ENCODE results near the gene HLA-F.

The HLA-F gene

DNA sequence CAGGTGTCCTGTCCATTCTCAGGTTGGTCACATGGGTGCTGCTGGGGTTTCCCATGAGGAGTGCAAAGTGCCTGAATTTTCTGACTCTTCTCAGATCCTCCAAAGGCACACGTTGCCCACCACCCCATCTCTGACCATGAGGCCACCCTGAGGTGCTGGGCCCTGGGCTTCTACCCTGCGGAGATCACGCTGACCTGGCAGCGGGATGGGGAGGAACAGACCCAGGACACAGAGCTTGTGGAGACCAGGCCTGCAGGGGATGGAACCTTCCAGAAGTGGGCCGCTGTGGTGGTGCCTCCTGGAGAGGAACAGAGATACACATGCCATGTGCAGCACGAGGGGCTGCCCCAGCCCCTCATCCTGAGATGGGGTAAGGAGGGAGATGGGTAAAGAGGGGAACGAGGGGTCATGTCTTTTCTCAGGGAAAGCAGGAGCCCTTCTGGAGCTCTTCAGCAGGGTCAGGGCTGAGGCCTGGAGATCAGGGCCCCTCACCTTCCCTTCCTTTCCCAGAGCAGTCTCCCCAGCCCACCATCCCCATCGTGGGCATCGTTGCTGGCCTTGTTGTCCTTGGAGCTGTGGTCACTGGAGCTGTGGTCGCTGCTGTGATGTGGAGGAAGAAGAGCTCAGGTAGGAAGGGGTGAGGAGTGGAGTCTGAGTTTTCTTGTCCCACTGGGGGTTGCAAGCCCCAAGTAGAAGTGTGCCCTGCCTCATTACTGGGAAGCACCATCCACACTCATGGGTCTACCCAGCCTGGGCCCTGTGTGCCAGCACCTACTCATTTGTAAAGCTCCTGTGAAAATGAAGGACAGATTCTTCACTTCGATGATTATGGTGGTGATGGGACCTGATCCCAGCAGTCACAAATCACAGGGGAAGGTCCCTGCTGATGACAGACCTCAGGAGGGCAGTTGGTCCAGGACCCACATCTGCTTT, 2.0 kb downstream of the HLA-F start:
- DNase-seq = no peak

DNA sequence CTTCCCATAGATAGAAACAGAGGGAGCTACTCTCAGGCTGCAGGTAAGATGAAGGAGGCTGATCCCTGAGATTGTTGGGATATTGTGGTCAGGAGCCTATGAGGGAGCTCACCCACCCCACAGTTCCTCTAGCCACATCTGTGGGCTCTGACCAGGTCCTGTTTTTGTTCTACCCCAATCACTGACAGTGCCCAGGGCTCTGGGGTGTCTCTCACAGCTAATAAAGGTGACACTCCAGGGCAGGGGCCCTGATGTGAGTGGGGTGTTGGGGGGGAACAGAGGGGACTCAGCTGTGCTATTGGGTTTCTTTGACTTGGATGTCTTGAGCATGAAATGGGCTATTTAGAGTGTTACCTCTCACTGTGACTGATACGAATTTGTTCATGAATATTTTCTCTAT, 2.8 kb downstream of the HLA-F start:
- no peak for DNase-seq

GRCh38 chr6:29726571-29727194, 3.4 kb downstream of the HLA-F start:
- no peak for DNase-seq

GRCh38 chr6:29727637-29728036, 4.4 kb downstream of the HLA-F start:
- DNase-seq = no peak

DNA sequence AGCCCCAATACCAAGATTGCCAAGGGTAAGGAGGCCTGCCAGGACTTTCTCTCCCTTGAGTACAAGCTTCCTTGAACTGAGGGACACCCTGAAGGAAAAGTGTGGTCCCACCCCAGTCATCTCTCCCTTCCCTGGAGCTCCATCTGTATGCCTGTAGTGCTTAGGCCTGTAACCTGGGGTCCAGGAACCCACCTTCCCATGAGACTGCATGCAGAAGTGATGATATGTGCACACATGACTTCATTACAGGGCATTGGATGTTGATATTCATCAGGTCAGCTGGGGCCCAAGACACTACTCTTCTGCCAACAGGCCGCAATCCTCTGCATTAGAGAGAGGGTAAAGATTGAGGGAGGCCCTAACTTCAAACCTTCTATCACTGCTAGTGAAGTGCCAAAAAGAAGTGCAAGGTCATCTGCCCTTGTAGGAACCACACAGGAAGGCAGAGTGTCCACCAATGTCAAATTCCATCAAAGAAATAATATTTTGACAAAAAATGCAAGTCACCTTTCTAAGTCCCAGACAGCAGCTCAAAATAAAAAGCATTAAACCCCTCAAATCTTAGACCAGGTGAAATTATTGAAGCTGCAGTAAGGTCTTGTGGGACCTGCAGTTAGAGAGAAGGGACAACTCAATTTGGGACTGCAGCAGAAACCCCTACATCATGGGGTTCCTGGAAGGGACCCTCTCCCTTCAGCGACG, 5.1 kb downstream of the HLA-F start:
- DNase-seq = no peak

DNA sequence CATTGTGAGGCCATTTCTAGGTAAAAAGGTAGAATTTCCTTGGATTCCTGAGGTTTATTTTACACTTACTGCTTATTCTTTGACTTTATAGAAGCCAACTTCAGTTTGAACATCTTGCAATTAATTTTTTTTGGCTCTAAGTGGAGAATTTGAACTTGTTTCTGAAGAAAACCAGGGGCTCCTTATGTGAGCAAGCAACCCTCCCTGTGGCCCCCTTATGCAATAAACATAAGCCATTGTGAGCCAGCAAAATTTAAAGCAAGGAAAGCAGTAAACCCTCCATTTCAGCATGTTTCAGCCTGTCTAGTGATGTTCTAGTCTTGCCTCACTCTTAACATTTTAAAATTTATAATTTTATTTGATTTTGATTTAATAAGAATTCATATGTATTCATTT, 5.6 kb downstream of the HLA-F start:
- no peak for DNase-seq

GRCh38 chr6:29729774-29730328, 6.6 kb downstream of the HLA-F start:
- DNase-seq = no peak

- no peak for DNase-seq
Observed at GRCh38 chr6:29730575-29731126, 7.4 kb downstream of the HLA-F start.

- no peak for DNase-seq
Observed at GRCh38 chr6:29731281-29731680, 8.0 kb downstream of the HLA-F start.

GRCh38 chr6:29733057-29733456, 9.8 kb downstream of the HLA-F start:
- no peak for DNase-seq

DNA sequence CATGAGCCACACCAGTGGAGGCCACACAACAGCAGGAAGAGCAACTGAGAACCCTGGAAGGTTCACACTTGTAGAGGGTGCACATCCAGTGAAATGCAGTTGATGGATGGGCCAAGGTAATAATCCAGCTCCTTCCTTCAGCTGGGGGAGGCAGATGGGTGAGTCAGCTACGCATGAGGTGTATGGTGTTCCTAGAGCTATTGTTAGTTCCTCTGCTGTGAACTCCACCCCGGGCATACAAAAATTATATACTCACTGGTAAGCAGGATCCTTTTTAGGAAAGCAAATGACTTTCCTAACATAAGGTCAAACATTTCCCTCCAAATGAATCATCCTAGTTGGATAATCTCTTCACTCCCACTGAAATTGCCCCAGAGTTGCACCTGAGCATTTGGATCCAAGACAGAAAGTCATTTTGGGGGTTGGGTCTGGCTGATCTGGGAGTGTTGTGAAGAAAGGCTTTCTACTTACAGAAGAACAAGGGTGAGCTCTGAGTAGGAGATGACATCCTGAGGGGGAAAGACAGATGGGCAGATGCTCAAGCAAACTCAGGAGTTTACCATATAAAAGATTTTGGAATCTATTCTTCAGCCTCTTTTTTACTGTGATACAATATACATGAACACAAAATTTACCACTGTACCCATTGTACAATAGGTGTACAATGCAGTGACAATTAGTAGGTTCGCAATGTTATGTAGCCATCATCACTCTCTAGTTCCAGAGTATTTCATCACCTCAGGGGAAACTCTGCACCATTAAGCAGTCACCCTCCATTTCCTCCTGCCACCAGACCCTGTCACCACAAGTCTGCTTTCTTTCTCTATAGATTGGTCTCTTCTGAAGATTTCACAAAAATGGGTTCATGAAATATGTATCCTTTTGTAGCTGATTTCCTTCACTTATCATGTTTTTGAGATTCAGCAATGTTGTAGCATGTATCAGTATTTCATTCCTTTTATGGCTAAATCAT, 11.1 kb downstream of the HLA-F start:
- DNase-seq = no peak

GRCh38 chr6:29736563-29736962, 13.3 kb downstream of the HLA-F start:
- DNase-seq = no peak

DNA sequence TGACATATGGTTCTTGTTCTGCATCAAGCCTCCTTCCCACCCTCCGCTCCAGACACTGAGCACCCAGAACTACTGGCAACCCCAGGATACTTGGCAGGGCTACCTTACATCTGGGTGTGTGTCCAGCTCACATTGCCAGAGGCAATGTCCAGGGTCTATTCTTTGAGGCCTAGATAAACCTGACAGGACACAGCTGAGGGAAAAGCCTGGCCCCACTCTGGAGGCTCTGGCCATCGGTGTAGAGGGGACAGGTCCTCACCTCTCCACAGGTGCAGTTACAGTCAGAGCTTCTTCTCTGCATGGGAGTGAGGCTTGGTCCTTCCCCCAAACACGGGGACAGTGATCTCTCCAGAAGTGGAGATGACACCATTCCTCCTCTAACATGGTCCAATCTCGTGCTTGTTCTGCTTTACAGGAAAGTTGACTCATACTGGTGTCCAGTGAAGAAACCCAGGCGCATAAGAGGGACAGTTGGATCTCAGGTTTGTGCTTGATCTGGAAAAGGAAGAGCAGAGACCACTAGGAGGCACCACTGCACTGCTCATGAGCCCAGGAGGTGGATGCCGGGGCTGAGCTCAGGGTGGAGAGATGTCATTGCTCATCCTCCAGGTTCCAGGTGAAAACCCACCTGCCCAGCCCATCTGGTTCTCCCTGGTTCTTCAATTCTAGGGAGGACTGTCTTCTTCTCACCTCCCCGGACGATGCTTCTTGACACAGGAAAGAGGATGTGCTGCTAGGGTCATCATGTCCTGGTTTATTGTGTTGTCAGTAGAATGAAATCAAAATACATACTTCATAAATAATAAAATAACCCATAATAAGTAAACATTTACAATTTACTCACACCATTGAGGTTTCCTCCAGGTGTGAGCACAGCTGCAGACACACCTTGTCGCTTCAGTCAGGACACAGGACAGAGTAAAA, 14.7 kb downstream of the HLA-F start:
- peak; percentile 66 for DNase-seq

- DNase-seq = no peak
Observed at GRCh38 chr6:29739136-29739881, 16.1 kb downstream of the HLA-F start.

GRCh38 chr6:29739882-29740261, 16.6 kb downstream of the HLA-F start:
- DNase-seq = no peak

DNA sequence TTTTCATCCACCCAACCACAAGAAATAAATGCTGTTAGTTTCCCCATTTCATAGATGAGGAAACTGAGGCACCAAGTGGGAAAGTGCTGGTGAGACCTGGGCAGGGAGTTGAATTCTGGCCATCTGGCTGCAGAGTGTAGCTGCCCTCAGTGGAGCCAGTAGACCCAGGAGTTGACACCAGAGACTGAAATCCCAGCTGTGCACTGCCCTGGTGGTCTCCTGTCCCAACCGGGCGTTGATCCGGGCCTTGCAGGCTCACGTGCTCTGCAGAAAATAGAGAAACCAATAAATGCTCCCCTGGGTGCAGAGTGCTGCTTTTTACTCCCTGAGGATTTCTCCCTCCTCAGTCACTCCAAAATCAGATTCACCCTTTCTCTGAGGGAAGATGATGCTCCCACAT, 18.4 kb downstream of the HLA-F start:
- DNase-seq = no peak

- no peak for DNase-seq
Observed at GRCh38 chr6:29742127-29742526, 18.9 kb downstream of the HLA-F start.

GRCh38 chr6:29743025-29743424, 19.8 kb downstream of the HLA-F start:
- DNase-seq = no peak

- no peak for DNase-seq
Observed at GRCh38 chr6:29743568-29743967, 20.3 kb downstream of the HLA-F start.

- DNase-seq = no peak
Observed at GRCh38 chr6:29744131-29744530, 20.9 kb downstream of the HLA-F start.

Data from stimulated activated CD4-positive, alpha-beta T cell treated with anti-CD3 and anti-CD28 coated beads, Interleukin-4, amount 100 ng/mL, for 1 hour (primary cell).